ENCODE results near the gene PDCD2L. TPM values are rescaled to one million over a fixed set of nuclear protein-coding genes. Genes with fewer than 3 reads are reported as not detected.

Gene PDCD2L
- total and polyA plus RNA-seq, 9 of the 15 experiments (the other 6 are each of a cell fraction or from before 2014, with no cell fraction given): 12.1 to 68.5 (median 56.3) TPM

DNA sequence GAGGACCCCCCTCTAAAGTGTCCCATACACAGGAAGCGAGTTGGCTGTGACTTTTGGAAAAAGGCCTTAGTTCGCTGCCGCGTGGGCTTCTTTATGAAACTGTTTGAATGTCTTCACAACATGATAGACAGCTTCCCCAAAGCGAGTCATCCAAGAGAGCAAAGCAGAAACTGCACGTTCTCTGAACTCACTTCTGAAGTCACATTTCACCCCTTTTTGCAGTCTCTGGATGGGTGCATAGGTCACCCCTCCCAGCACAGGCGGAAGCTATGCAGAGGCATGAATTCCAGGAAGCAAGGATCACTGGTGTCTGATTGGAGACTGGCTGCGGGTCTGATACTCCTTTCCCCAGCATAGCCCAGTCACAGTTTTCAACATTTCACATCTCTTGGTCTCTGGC lies 28.6 kb upstream of the PDCD2L start (continued):
- TF ChIP-seq ZBTB40 (IDR thresholded peaks at IDR 0.05): no peak
- TF ChIP-seq ZBTB40 (CRISPR knock-in tag; IDR thresholded peaks at IDR 0.05): no peak
- TF ChIP-seq SETDB1 (IDR thresholded peaks at IDR 0.05; ENCODE audit: low read length): no peak

Measured in K562 (cell line).